Breast epithelium (tissue), 3 donors: ENCODE measurements around the gene ADARB2.

ENCODE experiments used
- POLR2A ChIP-seq: fragments of 450-650 bp; IDR thresholded peaks from one replicate; pipeline ENCODE4 v1.6.1; 2016; ENCODE audit warnings: antibody characterized with exemption, mild to moderate bottlenecking, moderate library complexity
- POLR2AphosphoS5 ChIP-seq, 3 donors: sonication (generic); formaldehyde crosslinking; IDR thresholded peaks; one replicate each; pipeline ENCODE4 v1.6.1; 2017; ENCODE audit warnings: antibody characterized with exemption in 3 of 3
- TF ChIP-seq, protein P1 (sequence below), 3 donors: fragments of 450-650 bp; IDR thresholded peaks; one replicate each; pipeline ENCODE4 v1.5.1; 2016 to 2017; ENCODE audit warnings: antibody characterized with exemption in 3 of 3, mild to moderate bottlenecking in 3 of 3, moderate library complexity in 3 of 3

DNA sequence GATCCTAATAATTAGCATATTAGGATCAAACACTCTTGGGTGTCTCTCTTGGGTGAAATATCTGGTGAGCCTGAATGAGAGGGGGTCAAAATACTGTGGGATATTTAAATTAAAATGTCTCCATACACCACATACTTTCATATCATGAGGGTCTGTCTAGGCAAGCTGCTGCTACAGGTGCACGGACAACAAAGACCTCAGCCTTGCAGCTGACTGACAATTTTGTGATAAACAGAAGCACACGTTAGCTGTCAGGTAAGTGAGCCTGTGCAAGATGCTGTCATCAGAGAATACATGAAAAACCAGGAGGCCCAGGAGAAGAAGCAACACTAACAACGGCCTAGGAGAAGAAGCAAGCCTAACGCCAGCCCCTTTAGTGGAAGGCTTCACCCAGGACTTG, 247.5 kb downstream of the ADARB2 start:
- TF ChIP-seq, protein P1, sequence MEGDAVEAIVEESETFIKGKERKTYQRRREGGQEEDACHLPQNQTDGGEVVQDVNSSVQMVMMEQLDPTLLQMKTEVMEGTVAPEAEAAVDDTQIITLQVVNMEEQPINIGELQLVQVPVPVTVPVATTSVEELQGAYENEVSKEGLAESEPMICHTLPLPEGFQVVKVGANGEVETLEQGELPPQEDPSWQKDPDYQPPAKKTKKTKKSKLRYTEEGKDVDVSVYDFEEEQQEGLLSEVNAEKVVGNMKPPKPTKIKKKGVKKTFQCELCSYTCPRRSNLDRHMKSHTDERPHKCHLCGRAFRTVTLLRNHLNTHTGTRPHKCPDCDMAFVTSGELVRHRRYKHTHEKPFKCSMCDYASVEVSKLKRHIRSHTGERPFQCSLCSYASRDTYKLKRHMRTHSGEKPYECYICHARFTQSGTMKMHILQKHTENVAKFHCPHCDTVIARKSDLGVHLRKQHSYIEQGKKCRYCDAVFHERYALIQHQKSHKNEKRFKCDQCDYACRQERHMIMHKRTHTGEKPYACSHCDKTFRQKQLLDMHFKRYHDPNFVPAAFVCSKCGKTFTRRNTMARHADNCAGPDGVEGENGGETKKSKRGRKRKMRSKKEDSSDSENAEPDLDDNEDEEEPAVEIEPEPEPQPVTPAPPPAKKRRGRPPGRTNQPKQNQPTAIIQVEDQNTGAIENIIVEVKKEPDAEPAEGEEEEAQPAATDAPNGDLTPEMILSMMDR (IDR thresholded peaks at IDR 0.05): no peak
- TF ChIP-seq POLR2AphosphoS5 (IDR thresholded peaks at IDR 0.05): no peak
- TF ChIP-seq POLR2A: no peak
